Measurements from ENCODE around the gene TBC1D9B. TPM values are rescaled to one million over a fixed set of nuclear protein-coding genes. Genes with fewer than 3 reads are reported as not detected.

Gene TBC1D9B
- total and polyA plus RNA-seq, 2 of the 13 experiments (the other 11 are each of a cell fraction or from before 2014, with no cell fraction given): 35.0 to 50.0 TPM

DNA sequence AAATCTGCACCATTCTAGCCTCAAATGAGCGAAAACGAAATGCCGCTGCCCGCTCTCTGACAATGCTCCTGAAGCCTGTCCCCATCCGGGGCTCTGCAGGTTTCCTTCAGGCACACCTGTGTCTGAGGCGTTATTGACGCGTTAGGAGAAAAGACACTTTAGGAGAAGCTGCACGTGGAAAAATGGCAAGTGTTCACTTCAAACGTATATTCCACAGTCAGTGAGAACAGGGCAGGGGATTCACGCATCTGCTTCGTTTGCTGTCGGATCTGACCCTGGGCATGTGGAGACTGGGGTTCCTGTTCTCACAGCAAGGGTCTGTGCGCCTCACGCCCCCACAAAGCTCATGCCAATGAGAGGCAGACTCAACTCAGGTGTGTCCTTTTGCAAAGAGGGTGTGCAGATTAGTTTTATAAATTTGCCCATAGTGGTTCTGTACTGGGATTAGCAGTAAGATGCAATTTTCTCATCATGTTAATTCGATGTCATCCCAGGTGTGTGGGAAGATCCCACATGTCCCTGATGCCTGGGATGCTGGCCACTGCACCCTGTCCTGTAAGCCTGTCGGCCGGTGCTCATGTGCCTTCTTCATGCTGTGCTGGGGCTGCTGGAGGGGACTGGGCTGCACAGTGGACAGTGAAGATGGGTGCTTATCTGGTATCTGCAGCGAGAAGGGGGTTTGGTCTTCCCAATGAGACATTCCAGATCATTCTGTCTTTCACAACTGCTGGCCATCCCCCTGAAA, 11.2 kb upstream of the TBC1D9B start:
- Histone ChIP-seq H3K9me3 (ENCODE audit: low read length) (no peaks in the 10 kb centered on the region), H3K36me3 (replicated peaks in 1 of 2; ENCODE audit: control insufficient read depth in 1 of 2, insufficient read depth in 2 of 2, low read length in 2 of 2) (no peaks in the 10 kb centered on the region), H3K27me3 (ENCODE audit: control insufficient read depth in 1 of 2, insufficient read depth in 2 of 2, low read length in 2 of 2) (peaks cover 1 to 16% of the 10 kb centered on the region in 2 experiments; a peak in 3 of 5 replicates), H3K4me2 (ENCODE audit: low read depth, low read length) (no peak overlapping the region), H3K4me1 (ENCODE audit: insufficient read depth, low read length) (peaks cover 7% of the 10 kb centered on the region), H2AFZ (ENCODE audit: low read length) (no peak overlapping the region), H4K20me1 (ENCODE audit: insufficient read depth, low read length) (no peaks in the 10 kb centered on the region), H3K79me2 (ENCODE audit: insufficient read depth, low read length) (no peaks in the 10 kb centered on the region), H3K9ac (ENCODE audit: insufficient read depth, low read depth, low read length) (no peak overlapping the region), H3K27ac (ENCODE audit: extremely low read length, insufficient read depth, low read length) (no peak overlapping the region), H3K4me3 (replicated peaks in 1 of 3; ENCODE audit: insufficient read depth in 1 of 3, low read depth in 2 of 3, low read length in 3 of 3) (no peak overlapping the region)
- FAIRE-seq: no peak
- POLR2A ChIA-PET: no interaction called here
- DNase-seq (ENCODE audit: low spot score): no peak
- TF ChIP-seq ZNF547 (CRISPR knock-in tag; IDR thresholded peaks at IDR 0.05) (no peak), ZNF552 (CRISPR knock-in tag; IDR thresholded peaks at IDR 0.05; ENCODE audit: borderline replicate concordance) (no peak), RFXANK (CRISPR knock-in tag; IDR thresholded peaks at IDR 0.05) (no peak), SNAI1 (CRISPR knock-in tag; IDR thresholded peaks at IDR 0.05; ENCODE audit: borderline replicate concordance) (no peak), ATRX (CRISPR knock-in tag; IDR thresholded peaks at IDR 0.05; ENCODE audit: borderline replicate concordance) (no peak), FLYWCH1 (CRISPR knock-in tag; IDR thresholded peaks at IDR 0.05) (no peak), IKZF4 (CRISPR knock-in tag; IDR thresholded peaks at IDR 0.05; ENCODE audit: borderline replicate concordance, low read depth, not compliant biosample characterization) (no peak), CREBL2 (CRISPR knock-in tag; IDR thresholded peaks at IDR 0.05; ENCODE audit: borderline replicate concordance) (no peak), MBD4 (IDR thresholded peaks at IDR 0.05; ENCODE audit: borderline replicate concordance, low read length) (no peak), KLF13 (CRISPR knock-in tag; IDR thresholded peaks at IDR 0.05) (no peak), CBX5 (CRISPR knock-in tag; IDR thresholded peaks at IDR 0.05; ENCODE audit: borderline replicate concordance) (no peak), PHF20 (CRISPR knock-in tag; IDR thresholded peaks at IDR 0.05) (no peak), ZMAT3 (CRISPR knock-in tag; conservative IDR thresholded peaks at IDR 0.05) (no peak), SALL1 (CRISPR knock-in tag; IDR thresholded peaks at IDR 0.05) (no peak), FOXC1 (CRISPR knock-in tag; IDR thresholded peaks at IDR 0.05; ENCODE audit: borderline replicate concordance) (no peak), ASH2L (IDR thresholded peaks at IDR 0.05; ENCODE audit: insufficient read length, low read depth, low read length) (no peak), ZNF292 (CRISPR knock-in tag; IDR thresholded peaks at IDR 0.05; ENCODE audit: borderline replicate concordance, low read depth) (no peak), HES4 (CRISPR knock-in tag; IDR thresholded peaks at IDR 0.05; ENCODE audit: borderline replicate concordance) (no peak)
- intact Hi-C loops (cut with micrococcal nuclease; ENCODE audit: unreplicated experiment): no loop called here
- CTCF ChIA-PET (ENCODE audit: low intra/inter-chr PET ratio, low total read pairs): no interaction called here
- WGBS (ENCODE audit: low lambda C conversion rate): 65% methylated on average over 14 of the region's 19 CpGs
- BruUV-seq (replicated peaks): no TSS peak
- in situ Hi-C loops (cut with HindIII; ENCODE audit: extremely low pct_ligation_motif_present, low pct_unique_long_range_greater_than_20kb): no loop called here
- no peak for ATAC-seq

Measured in HepG2 (cell line).